ENCODE results near the gene COBL.

Gene COBL

GRCh38 chr7:51024867-51025266 is 291.7 kb downstream of the COBL start:
- TF ChIP-seq CTCF (IDR thresholded peaks at IDR 0.05; ENCODE audit: control insufficient read depth, insufficient read depth, low read depth, low read length, missing control alignments), result no peak
- no peak overlapping the region for H3K4me3 ChIP-seq (ENCODE audit: control insufficient read depth, low read depth, low read length)
- DNase-seq (ENCODE audit: low read depth), result no peak

GRCh38 chr7:51023547-51023946 is 293.1 kb downstream of the COBL start:
- DNase-seq (ENCODE audit: low read depth), result no peak
- no peak overlapping the region for H3K4me3 ChIP-seq (ENCODE audit: control insufficient read depth, low read depth, low read length)
- no peak for TF ChIP-seq CTCF (IDR thresholded peaks at IDR 0.05; ENCODE audit: control insufficient read depth, insufficient read depth, low read depth, low read length, missing control alignments)

- H3K4me3 ChIP-seq (ENCODE audit: control insufficient read depth, low read depth, low read length), result no peak overlapping the region
- no peak for DNase-seq (ENCODE audit: low read depth)
- TF ChIP-seq CTCF (IDR thresholded peaks at IDR 0.05; ENCODE audit: control insufficient read depth, insufficient read depth, low read depth, low read length, missing control alignments), result no peak
These were observed 293.8 kb downstream of the COBL start for GRCh38 chr7:51022821-51023220.

- no peak for TF ChIP-seq CTCF (IDR thresholded peaks at IDR 0.05; ENCODE audit: control insufficient read depth, insufficient read depth, low read depth, low read length, missing control alignments)
- no peak overlapping the region for H3K4me3 ChIP-seq (ENCODE audit: control insufficient read depth, low read depth, low read length)
- no peak for DNase-seq (ENCODE audit: low read depth)
These were observed 294.6 kb downstream of the COBL start for GRCh38 chr7:51021906-51022570.

GRCh38 chr7:51020944-51021343 is 295.7 kb downstream of the COBL start:
- H3K4me3 ChIP-seq (ENCODE audit: control insufficient read depth, low read depth, low read length), result no peak overlapping the region
- no peak for DNase-seq (ENCODE audit: low read depth)
- no peak for TF ChIP-seq CTCF (IDR thresholded peaks at IDR 0.05; ENCODE audit: control insufficient read depth, insufficient read depth, low read depth, low read length, missing control alignments)

GRCh38 chr7:51019891-51020870 is 296.4 kb downstream of the COBL start:
- no peak overlapping the region for H3K4me3 ChIP-seq (ENCODE audit: control insufficient read depth, low read depth, low read length)
- no peak for TF ChIP-seq CTCF (IDR thresholded peaks at IDR 0.05; ENCODE audit: control insufficient read depth, insufficient read depth, low read depth, low read length, missing control alignments)
- DNase-seq (ENCODE audit: low read depth), result no peak
